ENCODE data around the gene NCKIPSD.

NCKIPSD gene

GRCh38 chr3:48696601-48697000 is 10.9 kb upstream of the NCKIPSD start:
- no peak for TF ChIP-seq CTCF (IDR thresholded peaks at IDR 0.05)

GRCh38 chr3:48696156-48696555 is 10.4 kb upstream of the NCKIPSD start:
- TF ChIP-seq CTCF (IDR thresholded peaks at IDR 0.05): no peak

- TF ChIP-seq CTCF (IDR thresholded peaks at IDR 0.05): no peak
These were observed 9.7 kb upstream of the NCKIPSD start for GRCh38 chr3:48695393-48695753.

- no peak for TF ChIP-seq CTCF (IDR thresholded peaks at IDR 0.05)
These were observed 9.1 kb upstream of the NCKIPSD start for GRCh38 chr3:48694610-48695392.

GRCh38 chr3:48693826-48694225 is 8.1 kb upstream of the NCKIPSD start:
- TF ChIP-seq CTCF (IDR thresholded peaks at IDR 0.05): no peak

GRCh38 chr3:48692551-48692950 is 6.8 kb upstream of the NCKIPSD start:
- no peak for TF ChIP-seq CTCF (IDR thresholded peaks at IDR 0.05)

- TF ChIP-seq CTCF (IDR thresholded peaks at IDR 0.05): no peak
These were observed 5.2 kb upstream of the NCKIPSD start for GRCh38 chr3:48690846-48691458.
